Breast epithelium (tissue), 4 donors: ENCODE results near the gene AGXT2. TPM values are rescaled to one million over a fixed set of nuclear protein-coding genes. Genes with fewer than 3 reads are reported as not detected.

ENCODE experiments used
- DNase-seq, 2 donors: peaks; one replicate each; pipeline ENCODE4 v3.0.0-alpha.2; 2019; ENCODE audit warnings: low spot score in 2 of 2
- H3K27ac ChIP-seq, 2 donors: fragments of 200-600 bp; sonication (generic) in 1 of 2; one replicate each; pipeline ENCODE4 v1.5.1; 2016 to 2019; ENCODE audit warnings: mild to moderate bottlenecking in 1 of 2
- H3K27me3 ChIP-seq, 2 donors: fragments of 200-600 bp; sonication (generic) in 1 of 2; one replicate each; pipeline versions ENCODE4 v1.5.1 to v1.6.0; 2017 to 2019; ENCODE audit warnings: control low read depth in 1 of 2, mild to moderate bottlenecking in 1 of 2
- H3K36me3 ChIP-seq: fragments of 200-600 bp; one replicate; pipeline ENCODE4 v1.5.1; 2019
- H3K4me1 ChIP-seq, 2 donors: fragments of 200-600 bp; sonication (generic); one replicate each; pipeline ENCODE4 v1.5.1; 2016 to 2019; ENCODE audit warnings: control low read depth in 1 of 2
- H3K4me3 ChIP-seq, 3 donors: fragments of 200-600 bp; sonication (generic); 1 replicate in 2 of 3; 2 replicates in 1 of 3; pipeline ENCODE4 v1.5.1; 2016 to 2019; ENCODE audit warnings: mild to moderate bottlenecking in 3 of 3, moderate library complexity in 2 of 3
- H3K9me3 ChIP-seq, 2 donors: fragments of 200-600 bp; sonication (generic) in 1 of 2; one replicate each; pipeline ENCODE4 v1.5.1; 2016 to 2019; ENCODE audit warnings: control low read depth in 1 of 2
- POLR2A ChIP-seq: fragments of 450-650 bp; IDR thresholded peaks from one replicate; pipeline ENCODE4 v1.6.1; 2016; ENCODE audit warnings: antibody characterized with exemption, mild to moderate bottlenecking, moderate library complexity
- POLR2AphosphoS5 ChIP-seq, 3 donors: sonication (generic); formaldehyde crosslinking; IDR thresholded peaks; one replicate each; pipeline ENCODE4 v1.6.1; 2017; ENCODE audit warnings: antibody characterized with exemption in 3 of 3
- intact Hi-C: fragments of 100-400 bp; cut with DNase I; formaldehyde crosslinking; loops from one replicate; pipeline ENCODE4 v1.15.1; 2023; ENCODE audit warnings: low total_unique reads
- total RNA-seq, 3 donors: library from RNA; depleted of rRNA; stranded (reverse); fragments of >200 nt; gene quantifications; one replicate each; pipeline ENCODE4 v1.1.0, GENCODE V29; 2016
- TF ChIP-seq, protein P1 (sequence below), 3 donors: fragments of 450-650 bp; IDR thresholded peaks; one replicate each; pipeline ENCODE4 v1.5.1; 2016 to 2017; ENCODE audit warnings: antibody characterized with exemption in 3 of 3, mild to moderate bottlenecking in 3 of 3, moderate library complexity in 3 of 3

The AGXT2 gene
- total RNA-seq, 3 donors from 2014 or later = not detected

GRCh38 chr5:34993951-34994350 lies 53.8 kb downstream of the AGXT2 start:
- H3K4me3 ChIP-seq = no peak overlapping the region
- no peak overlapping the region for H3K27ac ChIP-seq
- H3K4me1 ChIP-seq = no peaks in the 10 kb centered on the region
- TF ChIP-seq, protein P1, sequence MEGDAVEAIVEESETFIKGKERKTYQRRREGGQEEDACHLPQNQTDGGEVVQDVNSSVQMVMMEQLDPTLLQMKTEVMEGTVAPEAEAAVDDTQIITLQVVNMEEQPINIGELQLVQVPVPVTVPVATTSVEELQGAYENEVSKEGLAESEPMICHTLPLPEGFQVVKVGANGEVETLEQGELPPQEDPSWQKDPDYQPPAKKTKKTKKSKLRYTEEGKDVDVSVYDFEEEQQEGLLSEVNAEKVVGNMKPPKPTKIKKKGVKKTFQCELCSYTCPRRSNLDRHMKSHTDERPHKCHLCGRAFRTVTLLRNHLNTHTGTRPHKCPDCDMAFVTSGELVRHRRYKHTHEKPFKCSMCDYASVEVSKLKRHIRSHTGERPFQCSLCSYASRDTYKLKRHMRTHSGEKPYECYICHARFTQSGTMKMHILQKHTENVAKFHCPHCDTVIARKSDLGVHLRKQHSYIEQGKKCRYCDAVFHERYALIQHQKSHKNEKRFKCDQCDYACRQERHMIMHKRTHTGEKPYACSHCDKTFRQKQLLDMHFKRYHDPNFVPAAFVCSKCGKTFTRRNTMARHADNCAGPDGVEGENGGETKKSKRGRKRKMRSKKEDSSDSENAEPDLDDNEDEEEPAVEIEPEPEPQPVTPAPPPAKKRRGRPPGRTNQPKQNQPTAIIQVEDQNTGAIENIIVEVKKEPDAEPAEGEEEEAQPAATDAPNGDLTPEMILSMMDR (IDR thresholded peaks at IDR 0.05) = no peak
- no peak for TF ChIP-seq POLR2AphosphoS5 (IDR thresholded peaks at IDR 0.05)
- no peak for TF ChIP-seq POLR2A
- no peaks in the 10 kb centered on the region for H3K36me3 ChIP-seq
- no peaks in the 10 kb centered on the region for H3K9me3 ChIP-seq
- intact Hi-C loops = no loop called here
- DNase-seq = no peak
- H3K27me3 ChIP-seq = no peaks in the 10 kb centered on the region

DNA sequence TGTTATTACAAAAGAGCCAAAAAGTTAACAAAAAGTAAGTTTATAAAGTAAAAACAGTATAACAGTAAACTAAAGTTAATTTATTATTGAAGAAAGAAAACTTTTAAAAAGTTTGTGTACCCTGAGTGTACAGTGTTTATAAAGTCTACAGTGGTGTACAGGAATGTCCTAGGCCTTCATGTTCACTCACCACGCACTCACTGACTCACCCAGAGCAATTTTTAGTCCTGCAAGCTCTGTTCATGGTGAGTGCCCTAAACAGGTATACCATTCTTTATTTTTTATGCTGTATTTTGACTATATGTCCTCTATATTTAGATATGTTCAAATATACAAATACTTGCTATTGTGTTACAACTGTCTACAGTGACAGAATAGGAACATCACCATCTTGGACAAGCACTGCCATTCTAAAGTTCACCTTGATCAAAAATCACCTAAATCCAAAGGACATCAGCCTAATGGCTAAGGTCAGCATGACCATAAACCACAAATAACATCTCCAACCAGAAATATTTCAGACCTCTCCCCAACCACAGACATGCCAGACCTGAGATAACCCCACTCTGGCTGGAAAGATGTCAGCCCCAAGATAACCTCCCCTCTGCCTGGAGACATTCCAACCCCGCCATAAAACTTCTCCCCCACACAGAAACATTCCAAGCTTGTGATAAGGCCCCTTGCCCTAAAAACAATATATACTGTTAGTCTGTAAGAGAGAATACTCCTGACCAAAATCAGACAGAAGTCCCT lies 56.1 kb downstream of the AGXT2 start:
- H3K4me1 ChIP-seq = no peaks in the 10 kb centered on the region
- intact Hi-C loops = no loop called here
- H3K4me3 ChIP-seq = no peak overlapping the region
- H3K36me3 ChIP-seq = no peaks in the 10 kb centered on the region
- no peaks in the 10 kb centered on the region for H3K27me3 ChIP-seq
- no peak for DNase-seq
- peaks cover 0 to 11% of the 10 kb centered on the region in 2 donors for H3K9me3 ChIP-seq
- TF ChIP-seq, protein P1 (IDR thresholded peaks at IDR 0.05) = no peak
- TF ChIP-seq POLR2A = no peak
- no peak for TF ChIP-seq POLR2AphosphoS5 (IDR thresholded peaks at IDR 0.05)
- H3K27ac ChIP-seq = no peak overlapping the region

GRCh38 chr5:34986965-34987364 lies 60.8 kb downstream of the AGXT2 start:
- Histone ChIP-seq H3K27ac (no peak overlapping the region), H3K27me3 (no peaks in the 10 kb centered on the region), H3K9me3 (peaks cover 0 to 25% of the 10 kb centered on the region in 2 donors), H3K4me1 (no peaks in the 10 kb centered on the region), H3K36me3 (no peaks in the 10 kb centered on the region), H3K4me3 (no peak overlapping the region)
- DNase-seq = no peak
- no peak for TF ChIP-seq POLR2AphosphoS5 (IDR thresholded peaks at IDR 0.05)
- no peak for TF ChIP-seq POLR2A
- TF ChIP-seq, protein P1 (IDR thresholded peaks at IDR 0.05) = no peak
- intact Hi-C loops = no loop called here

DNA sequence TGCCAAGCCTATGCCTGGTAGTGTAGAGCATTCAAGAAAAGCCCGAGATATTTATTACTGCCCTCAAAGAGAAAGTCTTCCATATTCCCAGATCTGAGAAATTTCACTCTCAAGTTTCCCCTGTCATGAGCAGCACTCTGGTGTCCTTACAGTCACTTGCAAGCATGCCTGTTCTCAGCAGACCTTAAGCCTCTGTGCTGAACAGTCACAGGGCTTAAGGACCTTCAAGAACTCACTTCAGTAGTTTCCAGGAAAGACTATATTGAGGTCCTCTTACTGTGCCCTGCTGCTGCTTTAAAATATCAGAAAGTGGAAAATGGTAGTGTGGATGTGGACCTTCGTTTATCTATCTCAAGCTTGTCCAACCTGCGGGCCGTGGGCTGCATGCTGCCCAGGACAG lies 64.9 kb downstream of the AGXT2 start:
- DNase-seq = no peak
- Histone ChIP-seq H3K4me1 (no peaks in the 10 kb centered on the region), H3K9me3 (peaks cover 0 to 25% of the 10 kb centered on the region in 2 donors), H3K27ac (no peak overlapping the region), H3K4me3 (no peak overlapping the region), H3K27me3 (no peaks in the 10 kb centered on the region), H3K36me3 (no peaks in the 10 kb centered on the region)
- intact Hi-C loops = no loop called here
- TF ChIP-seq, protein P1 (IDR thresholded peaks at IDR 0.05) = no peak
- no peak for TF ChIP-seq POLR2A

GRCh38 chr5:34978681-34979080 lies 69.1 kb downstream of the AGXT2 start:
- H3K27ac ChIP-seq = no peak overlapping the region
- no peaks in the 10 kb centered on the region for H3K36me3 ChIP-seq
- no peak for DNase-seq
- no peaks in the 10 kb centered on the region for H3K9me3 ChIP-seq
- intact Hi-C loops = no loop called here
- no peak overlapping the region for H3K4me3 ChIP-seq
- H3K27me3 ChIP-seq = no peaks in the 10 kb centered on the region
- H3K4me1 ChIP-seq = no peaks in the 10 kb centered on the region
- no peak for TF ChIP-seq POLR2AphosphoS5 (IDR thresholded peaks at IDR 0.05)
- TF ChIP-seq POLR2A = no peak
- TF ChIP-seq, protein P1 (IDR thresholded peaks at IDR 0.05) = no peak
